ENCODE data around the gene SON. TPM values are rescaled to one million over a fixed set of nuclear protein-coding genes. Genes with fewer than 3 reads are reported as not detected.
"Not testable (repeated sequence)": the region's sequence is repeated elsewhere in the genome, so short reads cannot be mapped to it uniquely, and the experiment has no call there.

SON gene
- 100 to 1,000 TPM; 124 to 265 (median 234) TPM for total RNA-seq

GRCh38 chr21:33542640-33543504 is at the start of gene SON:
Gene SON (plus strand): TSS chr21:33543038. CDS start chr21:33543093, 55 bp downstream.
- H3K4me3 ChIP-seq = peak within 1 kb of the TSS; percentile 74 to 90 (median 80)
- intact Hi-C loops (cut with DNase I) = no loop called here
- 0% methylated on average over 28 to 36 of the region's 57 CpGs for WGBS, 2 donors
- H3K27ac ChIP-seq = peak within 1 kb of the TSS; percentile 99 to 100 (median 99)
- H3K9me3 ChIP-seq = no peaks in the 10 kb centered on the region
- H3K36me3 ChIP-seq = peaks cover 0 to 34% (median 17%) of the 10 kb centered on the region in 3 donors
- H3K4me1 ChIP-seq = peaks cover 16 to 50% (median 19%) of the 10 kb centered on the region in 3 donors
- peak in 3 of 4 donors; percentile 88 to 95 (median 92) for TF ChIP-seq POLR2A (IDR thresholded peaks at IDR 0.05)
- no peak for TF ChIP-seq CTCF (IDR thresholded peaks at IDR 0.05)
- DNase-seq = peak; percentile 95
- no peaks in the 10 kb centered on the region for H3K27me3 ChIP-seq

- WGBS, 2 donors = 74 to 89% methylated on average over 3 of the region's 3 CpGs
- Histone ChIP-seq H3K4me1 (peaks cover 0 to 18% (median 7%) of the 10 kb centered on the region in 3 donors), H3K36me3 (no peaks in the 10 kb centered on the region), H3K27me3 (no peaks in the 10 kb centered on the region), H3K9me3 (no peaks in the 10 kb centered on the region), H3K27ac (no peak overlapping the region), H3K4me3 (no peak overlapping the region)
- TF ChIP-seq POLR2A (IDR thresholded peaks at IDR 0.05) (no peak), CTCF (IDR thresholded peaks at IDR 0.05) (no peak)
- DNase-seq = no peak
- intact Hi-C loops (cut with DNase I) = no loop called here
Measured at GRCh38 chr21:33493756-33494155, 49.1 kb upstream of the SON start.

GRCh38 chr21:33495743-33496142 is 47.1 kb upstream of the SON start:
- Histone ChIP-seq H3K4me3 (no peak overlapping the region), H3K27ac (no peak overlapping the region), H3K27me3 (no peaks in the 10 kb centered on the region), H3K4me1 (peaks cover 0 to 15% (median 5%) of the 10 kb centered on the region in 3 donors), H3K36me3 (no peaks in the 10 kb centered on the region), H3K9me3 (no peaks in the 10 kb centered on the region)
- DNase-seq = no peak
- 49 to 60% methylated on average over 3 to 4 of the region's 4 CpGs for WGBS, 2 donors
- TF ChIP-seq POLR2A (IDR thresholded peaks at IDR 0.05) (no peak), CTCF (IDR thresholded peaks at IDR 0.05) (no peak)
- intact Hi-C loops (cut with DNase I) = no loop called here

GRCh38 chr21:33496345-33496744 is 46.5 kb upstream of the SON start:
- peaks cover 0 to 11% (median 3%) of the 10 kb centered on the region in 3 donors for H3K4me1 ChIP-seq
- intact Hi-C loops (cut with DNase I) = no loop called here
- TF ChIP-seq POLR2A (IDR thresholded peaks at IDR 0.05) (no peak), CTCF (IDR thresholded peaks at IDR 0.05) (no peak)
- no peaks in the 10 kb centered on the region for H3K27me3 ChIP-seq
- no peaks in the 10 kb centered on the region for H3K9me3 ChIP-seq
- 60 to 63% methylated on average over 7 of the region's 7 CpGs for WGBS, 2 donors
- no peak overlapping the region for H3K27ac ChIP-seq
- no peak for DNase-seq
- H3K36me3 ChIP-seq = no peaks in the 10 kb centered on the region
- H3K4me3 ChIP-seq = no peak overlapping the region

GRCh38 chr21:33505833-33506232 is 37.0 kb upstream of the SON start:
- no peaks in the 10 kb centered on the region for H3K4me1 ChIP-seq
- H3K27ac ChIP-seq = no peak overlapping the region
- intact Hi-C loops (cut with DNase I) = no loop called here
- no peak for DNase-seq
- TF ChIP-seq CTCF (IDR thresholded peaks at IDR 0.05) (no peak), POLR2A (IDR thresholded peaks at IDR 0.05) (no peak)
- H3K9me3 ChIP-seq = no peaks in the 10 kb centered on the region
- H3K27me3 ChIP-seq = no peaks in the 10 kb centered on the region
- H3K36me3 ChIP-seq = peaks cover 4 to 76% (median 15%) of the 10 kb centered on the region in 3 donors
- H3K4me3 ChIP-seq = no peak overlapping the region
- WGBS, 2 donors = 92 to 98% methylated on average over 6 to 8 of the region's 8 CpGs

- H3K9me3 ChIP-seq; H3K4me1 ChIP-seq; H3K4me3 ChIP-seq; H3K27me3 ChIP-seq; H3K27ac ChIP-seq; intact Hi-C loops (cut with DNase I); DNase-seq: not testable (repeated sequence)
- peaks cover 4 to 87% (median 16%) of the 10 kb centered on the region in 3 donors for H3K36me3 ChIP-seq
- WGBS, 2 donors = 96 to 100% methylated on average over 1 of the region's 1 CpG
Measured at GRCh38 chr21:33507003-33507402, 35.8 kb upstream of the SON start.
